Neuronal stem cell (in vitro differentiated cells): Measurements from ENCODE around the gene NAT9.

ENCODE experiments used
- DNase-seq: peaks from one replicate; pipeline ENCODE4 v3.0.0-alpha.2; 2013; ENCODE audit warnings: low spot score
- H2AFZ ChIP-seq: one replicate; pipeline ENCODE4 v1.6.1; 2013; ENCODE audit warnings: mild to moderate bottlenecking, low read length, inconsistent platforms
- H2AK5ac ChIP-seq: 2 replicates; pipeline ENCODE4 v1.6.1; 2013; ENCODE audit warnings: low read depth, mild to moderate bottlenecking, inconsistent platforms, low read length, moderate library complexity, mixed read lengths
- H2BK120ac ChIP-seq: 2 replicates; pipeline ENCODE4 v1.6.1; 2013; ENCODE audit warnings: low read depth, mild to moderate bottlenecking, inconsistent platforms, low read length, moderate library complexity, mixed read lengths
- H2BK12ac ChIP-seq: one replicate; pipeline ENCODE4 v1.6.1; 2013; ENCODE audit warnings: low read length, inconsistent platforms
- H2BK15ac ChIP-seq: 2 replicates; pipeline ENCODE4 v1.6.1; 2013; ENCODE audit warnings: mild to moderate bottlenecking, low read length, inconsistent platforms, mixed read lengths
- H2BK5ac ChIP-seq: one replicate; pipeline ENCODE4 v1.6.1; 2013; ENCODE audit warnings: inconsistent platforms, mild to moderate bottlenecking, low read length, moderate library complexity
- H3K14ac ChIP-seq: one replicate; pipeline ENCODE4 v1.6.1; 2013; ENCODE audit warnings: low read length, inconsistent platforms
- H3K18ac ChIP-seq: 2 replicates; pipeline ENCODE4 v1.6.1; 2013; ENCODE audit warnings: low read length, inconsistent platforms
- H3K23ac ChIP-seq: 2 replicates; pipeline ENCODE4 v1.6.1; 2013; ENCODE audit warnings: low read depth, mild to moderate bottlenecking, mixed read lengths, low read length, inconsistent platforms; ENCODE audit not compliant: poor library complexity
- H3K27ac ChIP-seq: replicated peaks from 3 replicates; pipeline ENCODE4 v1.5.1; 2013; ENCODE audit warnings: low read length, inconsistent platforms
- H3K27me3 ChIP-seq, 3 experiments: 2 replicates each; pipeline ENCODE4 v1.6.1; 2013; ENCODE audit warnings: low read length in 3 of 3, mild to moderate bottlenecking in 2 of 3, inconsistent platforms in 1 of 3, low read depth in 1 of 3, mixed read lengths in 1 of 3, moderate library complexity in 1 of 3; ENCODE audit not compliant: control insufficient read depth in 3 of 3, insufficient read depth in 3 of 3
- H3K36me3 ChIP-seq, 2 donors: replicated peaks in 1 of 2; 2 replicates each; pipeline ENCODE4 v1.6.1; 2013; ENCODE audit warnings: low read length in 2 of 2; ENCODE audit not compliant: control insufficient read depth in 2 of 2, insufficient read depth in 2 of 2
- H3K4ac ChIP-seq: 2 replicates; pipeline ENCODE4 v1.6.1; 2013; ENCODE audit warnings: inconsistent platforms, mild to moderate bottlenecking, low read length, moderate library complexity
- H3K4me1 ChIP-seq, 2 donors: 1 replicate in 1 of 2; 2 replicates in 1 of 2; pipeline ENCODE4 v1.6.1; 2013; ENCODE audit warnings: low read length in 2 of 2, low read depth in 1 of 2; ENCODE audit not compliant: control insufficient read depth in 2 of 2, insufficient read depth in 1 of 2
- H3K4me2 ChIP-seq: one replicate; pipeline ENCODE4 v1.6.1; 2013; ENCODE audit warnings: mild to moderate bottlenecking, low read length, inconsistent platforms; ENCODE audit not compliant: insufficient read depth, poor library complexity, severe bottlenecking
- H3K4me3 ChIP-seq, 2 donors: 2 replicates each; pipeline ENCODE4 v1.5.1; 2013; ENCODE audit warnings: low read length in 2 of 2, mild to moderate bottlenecking in 2 of 2, inconsistent platforms in 1 of 2, moderate library complexity in 1 of 2
- H3K79me1 ChIP-seq: one replicate; pipeline ENCODE4 v1.6.1; 2013; ENCODE audit warnings: low read depth, mild to moderate bottlenecking, inconsistent platforms, low read length, moderate library complexity
- H3K9ac ChIP-seq: one replicate; pipeline ENCODE4 v1.6.1; 2013; ENCODE audit warnings: mild to moderate bottlenecking, low read depth, low read length, inconsistent platforms; ENCODE audit not compliant: poor library complexity
- H3K9me3 ChIP-seq, 2 donors: replicated peaks in 1 of 2; 2 replicates each; pipeline versions ENCODE3 to v1.6.1; 2013; ENCODE audit warnings: low read length in 2 of 2, mild to moderate bottlenecking in 2 of 2, inconsistent platforms in 1 of 2, low read depth in 1 of 2, mixed read lengths in 1 of 2, moderate library complexity in 1 of 2; ENCODE audit not compliant: control insufficient read depth in 2 of 2, insufficient read depth in 1 of 2
- H4K8ac ChIP-seq: one replicate; pipeline ENCODE4 v1.6.1; 2013; ENCODE audit warnings: low read depth, mild to moderate bottlenecking, inconsistent platforms, low read length, moderate library complexity
- H4K91ac ChIP-seq: one replicate; pipeline ENCODE4 v1.6.1; 2013; ENCODE audit warnings: low read length, low read depth, mild to moderate bottlenecking, inconsistent platforms; ENCODE audit not compliant: poor library complexity
- WGBS, 2 donors: extraction: QIAGEN DNeasy Blood & Tissue Kit; methylation state at CpG; one replicate each; pipeline ENCODE4 v1.1.7; 2013; ENCODE audit warnings: missing lambda C conversion rate in 2 of 2, mixed read lengths in 1 of 2; ENCODE audit not compliant: insufficient read length in 2 of 2, insufficient replicate concordance in 1 of 2; ENCODE audit errors: extremely low coverage in 2 of 2; 5-methylcytosine and 5-hydroxymethylcytosine counted together

Gene NAT9

GRCh38 chr17:74742978-74743545 is 33.1 kb downstream of the NAT9 start:
- Histone ChIP-seq H2AFZ (no peak overlapping the region), H3K18ac (no peak overlapping the region), H2BK15ac (peak overlapping the region; percentile 30), H3K27ac (no peak overlapping the region), H3K36me3 (no peaks in the 10 kb centered on the region), H4K91ac (no peak overlapping the region), H2AK5ac (peak overlapping the region; percentile 20), H2BK5ac (no peak overlapping the region), H3K4me1 (peaks cover 27 to 39% of the 10 kb centered on the region in 2 donors), H3K79me1 (peaks cover 2% of the 10 kb centered on the region), H3K9ac (no peak overlapping the region), H3K23ac (no peak overlapping the region), H3K9me3 (no peaks in the 10 kb centered on the region), H3K4me3 (no peak overlapping the region), H3K14ac (no peak overlapping the region), H3K4me2 (no peak overlapping the region), H2BK120ac (no peak overlapping the region), H3K4ac (no peak overlapping the region), H2BK12ac (no peak overlapping the region), H4K8ac (no peak overlapping the region), H3K27me3 (peaks cover 0 to 15% (median 9%) of the 10 kb centered on the region in 3 experiments)
- no CpG with 5 or more reads among the region's 9 CpGs for WGBS, 2 donors
- DNase-seq = no peak

GRCh38 chr17:74742153-74742515 is 34.0 kb downstream of the NAT9 start:
- Histone ChIP-seq H3K9me3 (no peaks in the 10 kb centered on the region), H3K4me1 (peaks cover 25 to 37% of the 10 kb centered on the region in 2 donors), H3K9ac (peak overlapping the region; percentile 51), H3K27me3 (peaks cover 0 to 24% (median 18%) of the 10 kb centered on the region in 3 experiments), H4K8ac (peak overlapping the region; percentile 19), H2BK15ac (no peak overlapping the region), H3K79me1 (peaks cover 2% of the 10 kb centered on the region), H2BK5ac (no peak overlapping the region), H3K4me3 (no peak overlapping the region), H3K36me3 (no peaks in the 10 kb centered on the region), H2BK120ac (peak overlapping the region; percentile 42), H3K4ac (no peak overlapping the region), H3K4me2 (no peak overlapping the region), H3K27ac (no peak overlapping the region), H2AFZ (peak overlapping the region; percentile 40), H2BK12ac (no peak overlapping the region), H3K23ac (no peak overlapping the region), H3K14ac (no peak overlapping the region), H3K18ac (no peak overlapping the region), H2AK5ac (peak overlapping the region; percentile 82), H4K91ac (no peak overlapping the region)
- no peak for DNase-seq
- no CpG with 5 or more reads among the region's 4 CpGs for WGBS, 2 donors

GRCh38 chr17:74740641-74741387 is 35.3 kb downstream of the NAT9 start:
- Histone ChIP-seq H3K4me2 (no peak overlapping the region), H3K23ac (no peak overlapping the region), H3K4ac (no peak overlapping the region), H3K4me3 (no peak overlapping the region), H3K4me1 (peaks cover 16 to 27% of the 10 kb centered on the region in 2 donors), H2BK15ac (no peak overlapping the region), H3K9me3 (no peaks in the 10 kb centered on the region), H4K8ac (no peak overlapping the region), H2AK5ac (no peak overlapping the region), H3K14ac (no peak overlapping the region), H3K9ac (no peak overlapping the region), H3K79me1 (peaks cover 2% of the 10 kb centered on the region), H2AFZ (no peak overlapping the region), H3K36me3 (no peaks in the 10 kb centered on the region), H2BK12ac (no peak overlapping the region), H3K27me3 (peaks cover 0 to 37% (median 31%) of the 10 kb centered on the region in 3 experiments), H3K18ac (no peak overlapping the region), H2BK120ac (no peak overlapping the region), H3K27ac (no peak overlapping the region), H2BK5ac (no peak overlapping the region), H4K91ac (no peak overlapping the region)
- DNase-seq = no peak
- no CpG with 5 or more reads among the region's 17 CpGs for WGBS, 2 donors

GRCh38 chr17:74740173-74740572 is 36.0 kb downstream of the NAT9 start:
- no CpG with 5 or more reads among the region's 6 CpGs for WGBS, 2 donors
- Histone ChIP-seq H4K91ac (no peak overlapping the region), H3K9ac (no peak overlapping the region), H2AK5ac (no peak overlapping the region), H3K36me3 (no peaks in the 10 kb centered on the region), H3K14ac (no peak overlapping the region), H3K27me3 (peaks cover 0 to 44% (median 37%) of the 10 kb centered on the region in 3 experiments), H3K79me1 (peaks cover 2% of the 10 kb centered on the region), H2BK5ac (no peak overlapping the region), H2BK12ac (no peak overlapping the region), H3K4ac (no peak overlapping the region), H3K18ac (no peak overlapping the region), H4K8ac (no peak overlapping the region), H3K4me1 (peaks cover 13 to 20% of the 10 kb centered on the region in 2 donors), H2BK120ac (no peak overlapping the region), H3K27ac (no peak overlapping the region), H2BK15ac (no peak overlapping the region), H3K23ac (no peak overlapping the region), H3K4me3 (no peak overlapping the region), H3K9me3 (no peaks in the 10 kb centered on the region), H2AFZ (no peak overlapping the region), H3K4me2 (no peak overlapping the region)
- DNase-seq = no peak
